SK-N-SH (cell line): ENCODE measurements around the gene ZNF473. TPM values are rescaled to one million over a fixed set of nuclear protein-coding genes. Genes with fewer than 3 reads are reported as not detected.

ENCODE experiments used
- CTCF ChIA-PET: fragments of 300-600, 350-600 bp; formaldehyde crosslinking; extraction: SDS; loops from one replicate; lab custom pipeline; 2021; lab: Yijun Ruan, JAX
- POLR2A ChIA-PET: fragments of 350-600 bp; sonication (Branson Sonifier 250); formaldehyde crosslinking; extraction: SDS; loops from one replicate; lab custom pipeline; 2020; ENCODE audit warnings: antibody characterized with exemption, inconsistent platforms; lab: Yijun Ruan, JAX
- DNase-seq: peaks from one replicate; pipeline ENCODE4 v3.0.0; 2012
- H2AFZ ChIP-seq: fragments of 200-600 bp; sonication (generic); 2 replicates; pipeline ENCODE4 v1.8.1; 2016; ENCODE audit warnings: antibody characterized with exemption, mild to moderate bottlenecking, low read depth
- H3F3A ChIP-seq: fragments of 200-600 bp; sonication (generic); replicated peaks from 2 replicates; pipeline ENCODE3; 2016; ENCODE audit warnings: antibody characterized with exemption, mild to moderate bottlenecking; ENCODE audit not compliant: insufficient read depth
- H3K27ac ChIP-seq, 2 experiments: fragments of 200-500 bp in 1 of 2; fragments of 200-600 bp in 1 of 2; sonication (Bioruptor generic) in 1 of 2; sonication (generic), shearing (Covaris generic) in 1 of 2; 2 replicates each; pipeline versions ENCODE4 v1.5.1 to v1.6.1; 2014 to 2016; ENCODE audit warnings: low read depth in 2 of 2, inconsistent platforms in 1 of 2, low read length in 1 of 2, mild to moderate bottlenecking in 1 of 2, mixed read lengths in 1 of 2
- H3K27me3 ChIP-seq: fragments of 200-600 bp; sonication (generic), shearing (Covaris generic); 2 replicates; pipeline ENCODE4 v1.6.1; 2016; ENCODE audit warnings: mixed run types; ENCODE audit not compliant: insufficient read depth
- H3K36me3 ChIP-seq, 2 experiments: fragments of 200-500 bp in 1 of 2; fragments of 200-600 bp in 1 of 2; sonication (Bioruptor generic) in 1 of 2; sonication (generic) in 1 of 2; replicated peaks in 1 of 2; 2 replicates each; pipeline versions ENCODE3 to v1.5.1; 2014 to 2016; ENCODE audit warnings: low read length in 1 of 2, mild to moderate bottlenecking in 1 of 2; ENCODE audit not compliant: insufficient read depth in 2 of 2, control insufficient read depth in 1 of 2
- H3K4me1 ChIP-seq, 2 experiments: fragments of 200-500 bp in 1 of 2; fragments of 200-600 bp in 1 of 2; sonication (Bioruptor generic) in 1 of 2; sonication (generic), shearing (Covaris generic) in 1 of 2; 2 replicates each; pipeline versions ENCODE4 v1.5.1 to v1.6.1; 2014 to 2016; ENCODE audit warnings: low read depth in 1 of 2, low read length in 1 of 2, mixed run types in 1 of 2; ENCODE audit not compliant: insufficient read depth in 2 of 2, control insufficient read depth in 1 of 2
- H3K4me2 ChIP-seq: fragments of 200-600 bp; sonication (generic), shearing (Covaris generic); 2 replicates; pipeline ENCODE4 v1.6.1; 2017; ENCODE audit warnings: mixed run types
- H3K4me3 ChIP-seq, 2 experiments: fragments of 200-500 bp in 1 of 2; fragments of 200-600 bp in 1 of 2; sonication (Bioruptor generic) in 1 of 2; sonication (generic), shearing (Covaris generic) in 1 of 2; 2 replicates each; pipeline versions ENCODE4 v1.5.1 to v1.8.1; 2014 to 2016; ENCODE audit warnings: low read depth in 2 of 2, inconsistent platforms in 1 of 2, low read length in 1 of 2, mild to moderate bottlenecking in 1 of 2, mixed read lengths in 1 of 2, moderate library complexity in 1 of 2
- H3K79me2 ChIP-seq: fragments of 200-600 bp; sonication (generic); 2 replicates; pipeline ENCODE4 v1.8.1; 2017; ENCODE audit warnings: mild to moderate bottlenecking; ENCODE audit not compliant: insufficient read depth
- H3K9ac ChIP-seq: fragments of 200-600 bp; sonication (generic); 2 replicates; pipeline ENCODE4 v1.6.1; 2017; ENCODE audit warnings: mixed run types
- H3K9me2 ChIP-seq: fragments of 200-600 bp; sonication (generic); 2 replicates; pipeline ENCODE4 v1.6.1; 2017; ENCODE audit warnings: mixed run types
- H3K9me3 ChIP-seq: fragments of 200-600 bp; sonication (generic); 2 replicates; pipeline ENCODE4 v1.6.1; 2017; ENCODE audit warnings: mixed run types, mild to moderate bottlenecking, moderate library complexity
- H4K20me1 ChIP-seq: fragments of 200-600 bp; sonication (generic); 2 replicates; pipeline ENCODE4 v1.6.1; 2017; ENCODE audit warnings: mild to moderate bottlenecking, mixed run types; ENCODE audit not compliant: insufficient read depth
- ELF1 ChIP-seq: IDR thresholded peaks from 2 replicates; pipeline ENCODE4 v1.4.0; 2012
- EP300 ChIP-seq, 2 experiments: IDR thresholded peaks; 2 replicates each; pipeline versions ENCODE4 v1.4.0 to v1.6.1; 2012; ENCODE audit warnings: borderline replicate concordance in 1 of 2, low read depth in 1 of 2, low read length in 1 of 2
- EZH2phosphoT487 ChIP-seq: fragments of 200-600 bp; sonication (generic); IDR thresholded peaks from 2 replicates; pipeline ENCODE4 v1.6.1; 2017; ENCODE audit warnings: low read depth, mixed run types, mild to moderate bottlenecking, antibody characterized with exemption, moderate library complexity, borderline replicate concordance
- FOSL2 ChIP-seq: IDR thresholded peaks from 2 replicates; pipeline ENCODE4 v1.4.0; 2012; ENCODE audit warnings: low read depth, mild to moderate bottlenecking, moderate library complexity, borderline replicate concordance
- FOXJ3 ChIP-seq: sonication (generic); formaldehyde crosslinking; IDR thresholded peaks from 2 replicates; pipeline ENCODE4 v1.5.1; 2020; ENCODE audit warnings: mild to moderate bottlenecking, missing genetic modification reagents
- GABPA ChIP-seq: IDR thresholded peaks from 2 replicates; pipeline ENCODE4 v1.4.0; 2012; ENCODE audit warnings: low read depth, mild to moderate bottlenecking
- JUND ChIP-seq: IDR thresholded peaks from 2 replicates; pipeline ENCODE4 v1.4.0; 2012
- MXI1 ChIP-seq: IDR thresholded peaks from 2 replicates; pipeline ENCODE4 v1.6.1; 2012; ENCODE audit warnings: mild to moderate bottlenecking, low read depth, low read length, improper control_type of control experiment
- NFIC ChIP-seq: IDR thresholded peaks from 2 replicates; pipeline ENCODE4 v1.4.0; 2012; ENCODE audit warnings: borderline replicate concordance
- RAD21 ChIP-seq: IDR thresholded peaks from 2 replicates; pipeline ENCODE4 v1.6.1; 2012; ENCODE audit warnings: mild to moderate bottlenecking, low read length
- RFX5 ChIP-seq: IDR thresholded peaks from 2 replicates; pipeline ENCODE4 v1.6.1; 2012; ENCODE audit warnings: mild to moderate bottlenecking, improper control_type of control experiment, low read length
- SIN3A ChIP-seq: IDR thresholded peaks from 2 replicates; pipeline ENCODE4 v1.6.1; 2012; ENCODE audit warnings: low read depth, mild to moderate bottlenecking, low read length, moderate library complexity, borderline replicate concordance
- SMC3 ChIP-seq: IDR thresholded peaks from 2 replicates; pipeline ENCODE4 v1.6.1; 2012; ENCODE audit warnings: low read depth, low read length, improper control_type of control experiment
- TAF1 ChIP-seq: IDR thresholded peaks from 2 replicates; pipeline ENCODE4 v1.6.1; 2012; ENCODE audit warnings: low read depth, mild to moderate bottlenecking, low read length, moderate library complexity, borderline replicate concordance
- WGBS: methylation state at CpG from one replicate; pipeline ENCODE4 v1.1.6; 2017; ENCODE audit warnings: low lambda C conversion rate; 5-methylcytosine and 5-hydroxymethylcytosine counted together
- polyA plus RNA-seq, 3 experiments: library from polyadenylated mRNA; depleted of rRNA; stranded (reverse); fragments of >200 nt; gene quantifications; 2 replicates each; pipeline ENCODE4 v1.2.3, GENCODE V29; 2012
- TF ChIP-seq, protein P1 (sequence below): fragments of 150-350 bp; IDR thresholded peaks from 2 replicates; pipeline ENCODE4 v1.6.1; 2017; ENCODE audit warnings: antibody characterized with exemption, low read length, low read depth, borderline replicate concordance
- TF ChIP-seq, protein P2 (sequence below): IDR thresholded peaks from 2 replicates; pipeline ENCODE4; 2012
- TF ChIP-seq, protein P3 (sequence below): IDR thresholded peaks from 2 replicates; pipeline ENCODE4 v1.4.0; 2012; ENCODE audit warnings: low read depth, borderline replicate concordance
- TF ChIP-seq, protein P4 (sequence below): fragments of 150-350 bp; IDR thresholded peaks from 2 replicates; pipeline ENCODE4 v1.6.1; 2016; ENCODE audit warnings: mild to moderate bottlenecking, low read depth, low read length

ZNF473 gene
- polyA plus RNA-seq, 1 of the 3 experiments (the other 2 are of a cell fraction): 5.4 TPM

DNA sequence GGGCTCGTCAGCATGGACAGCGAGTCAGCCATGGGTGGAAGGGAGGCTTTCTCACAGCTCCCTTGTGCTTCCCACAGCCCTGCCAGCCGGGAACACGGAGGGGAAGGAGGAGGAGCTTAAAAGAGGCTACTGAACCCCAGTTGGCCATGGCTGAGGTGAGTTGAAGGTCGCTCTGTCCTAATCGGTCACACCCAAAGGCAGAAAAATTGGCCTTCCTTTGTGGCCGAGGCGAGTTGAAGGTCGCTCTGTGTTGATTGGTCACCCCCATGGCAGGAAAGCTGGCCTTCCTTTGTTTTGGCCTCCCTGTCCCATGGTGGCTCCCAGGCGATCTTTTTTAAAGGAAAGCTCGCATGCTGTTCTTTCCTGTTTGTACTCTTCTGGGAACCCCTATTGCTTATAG lies 5.1 kb downstream of the ZNF473 start:
- POLR2A ChIA-PET: no interaction called here
- TF ChIP-seq NFIC (no peak), ELF1 (no peak), SIN3A (no peak), GABPA (no peak), SMC3 (no peak), EP300 (IDR thresholded peaks at IDR 0.05; ENCODE audit: borderline replicate concordance in 1 of 2, low read depth in 1 of 2, low read length in 1 of 2) (no peak), TAF1 (no peak), FOXJ3 (CRISPR knock-in tag) (no peak), FOSL2 (no peak), JUND (no peak), MXI1 (no peak), RFX5 (no peak), RAD21 (no peak), EZH2phosphoT487 (no peak)
- TF ChIP-seq, protein P1, sequence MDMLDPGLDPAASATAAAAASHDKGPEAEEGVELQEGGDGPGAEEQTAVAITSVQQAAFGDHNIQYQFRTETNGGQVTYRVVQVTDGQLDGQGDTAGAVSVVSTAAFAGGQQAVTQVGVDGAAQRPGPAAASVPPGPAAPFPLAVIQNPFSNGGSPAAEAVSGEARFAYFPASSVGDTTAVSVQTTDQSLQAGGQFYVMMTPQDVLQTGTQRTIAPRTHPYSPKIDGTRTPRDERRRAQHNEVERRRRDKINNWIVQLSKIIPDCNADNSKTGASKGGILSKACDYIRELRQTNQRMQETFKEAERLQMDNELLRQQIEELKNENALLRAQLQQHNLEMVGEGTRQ: no peak
- TF ChIP-seq, protein P2, sequence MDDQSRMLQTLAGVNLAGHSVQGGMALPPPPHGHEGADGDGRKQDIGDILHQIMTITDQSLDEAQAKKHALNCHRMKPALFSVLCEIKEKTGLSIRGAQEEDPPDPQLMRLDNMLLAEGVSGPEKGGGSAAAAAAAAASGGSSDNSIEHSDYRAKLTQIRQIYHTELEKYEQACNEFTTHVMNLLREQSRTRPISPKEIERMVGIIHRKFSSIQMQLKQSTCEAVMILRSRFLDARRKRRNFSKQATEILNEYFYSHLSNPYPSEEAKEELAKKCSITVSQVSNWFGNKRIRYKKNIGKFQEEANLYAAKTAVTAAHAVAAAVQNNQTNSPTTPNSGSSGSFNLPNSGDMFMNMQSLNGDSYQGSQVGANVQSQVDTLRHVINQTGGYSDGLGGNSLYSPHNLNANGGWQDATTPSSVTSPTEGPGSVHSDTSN: no peak
- TF ChIP-seq, protein P3, sequence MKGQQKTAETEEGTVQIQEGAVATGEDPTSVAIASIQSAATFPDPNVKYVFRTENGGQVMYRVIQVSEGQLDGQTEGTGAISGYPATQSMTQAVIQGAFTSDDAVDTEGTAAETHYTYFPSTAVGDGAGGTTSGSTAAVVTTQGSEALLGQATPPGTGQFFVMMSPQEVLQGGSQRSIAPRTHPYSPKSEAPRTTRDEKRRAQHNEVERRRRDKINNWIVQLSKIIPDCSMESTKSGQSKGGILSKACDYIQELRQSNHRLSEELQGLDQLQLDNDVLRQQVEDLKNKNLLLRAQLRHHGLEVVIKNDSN: no peak
- TF ChIP-seq, protein P4, sequence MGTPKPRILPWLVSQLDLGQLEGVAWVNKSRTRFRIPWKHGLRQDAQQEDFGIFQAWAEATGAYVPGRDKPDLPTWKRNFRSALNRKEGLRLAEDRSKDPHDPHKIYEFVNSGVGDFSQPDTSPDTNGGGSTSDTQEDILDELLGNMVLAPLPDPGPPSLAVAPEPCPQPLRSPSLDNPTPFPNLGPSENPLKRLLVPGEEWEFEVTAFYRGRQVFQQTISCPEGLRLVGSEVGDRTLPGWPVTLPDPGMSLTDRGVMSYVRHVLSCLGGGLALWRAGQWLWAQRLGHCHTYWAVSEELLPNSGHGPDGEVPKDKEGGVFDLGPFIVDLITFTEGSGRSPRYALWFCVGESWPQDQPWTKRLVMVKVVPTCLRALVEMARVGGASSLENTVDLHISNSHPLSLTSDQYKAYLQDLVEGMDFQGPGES: no peak
- CTCF ChIA-PET: interaction anchor here (1.4 kb wide), 2 partner anchors 16 to 93 kb away, joined by 5 to 7 read pairs; no protein-coding TSS in a partner anchor

More for the DNA sequence above, 5.1 kb downstream of the ZNF473 start:
- Histone ChIP-seq H3K79me2 (peaks cover 83% of the 10 kb centered on the region), H4K20me1 (no peaks in the 10 kb centered on the region), H3K9me2 (no peaks in the 10 kb centered on the region), H3K4me2 (no peak overlapping the region), H3K9ac (no peak overlapping the region), H2AFZ (no peak overlapping the region), H3K9me3 (no peaks in the 10 kb centered on the region), H3K4me3 (no peak overlapping the region), H3K27me3 (no peaks in the 10 kb centered on the region), H3K27ac (no peak overlapping the region), H3K4me1 (peaks cover 5% of the 10 kb centered on the region in 2 experiments; a peak in 1 of 4 replicates), H3K36me3 (peaks cover 23 to 41% of the 10 kb centered on the region in 2 experiments), H3F3A (no peaks in the 10 kb centered on the region)
- 89% methylated on average over 8 of the region's 11 CpGs for WGBS
- no peak for DNase-seq
